HepG2 (cell line): ENCODE results near the gene BCL11B. TPM values are rescaled to one million over a fixed set of nuclear protein-coding genes. Genes with fewer than 3 reads are reported as not detected.
A peak's percentile ranks its signal among the peaks of the same experiment; 100 is the strongest.

Source experiments
- CERS6 ChIP-seq: sonication (generic); formaldehyde crosslinking; IDR thresholded peaks from 2 replicates; pipeline ENCODE4 v1.5.0; 2020; ENCODE audit warnings: missing genetic modification reagents
- E2F1 ChIP-seq: sonication (generic); formaldehyde crosslinking; IDR thresholded peaks from 2 replicates; pipeline ENCODE4 v1.5.0; 2020; ENCODE audit warnings: missing genetic modification reagents
- EHMT2 ChIP-seq: fragments of 200-600 bp; sonication (generic); IDR thresholded peaks from 2 replicates; pipeline ENCODE4 v1.7.0; 2017; ENCODE audit warnings: antibody characterized with exemption, low read depth, low read length, borderline replicate concordance
- FOXJ3 ChIP-seq: sonication (generic); formaldehyde crosslinking; IDR thresholded peaks from 2 replicates; pipeline ENCODE4 v1.4.0; 2020; ENCODE audit warnings: missing genetic modification reagents, mild to moderate bottlenecking, borderline replicate concordance
- HOXA7 ChIP-seq: sonication (generic); formaldehyde crosslinking; IDR thresholded peaks from 2 replicates; pipeline ENCODE4 v1.8.1; 2022; ENCODE audit warnings: mild to moderate bottlenecking, missing genetic modification reagents, moderate library complexity
- MAFK ChIP-seq, 2 experiments: IDR thresholded peaks in 1 of 2; conservative IDR thresholded peaks in 1 of 2; 2 replicates each; pipeline ENCODE4 v1.6.1; 2011; ENCODE audit warnings: improper control_type of control experiment in 2 of 2, low read length in 2 of 2
- NCOA2 ChIP-seq: sonication (generic); formaldehyde crosslinking; IDR thresholded peaks from 2 replicates; pipeline ENCODE4 v1.8.0; 2022; ENCODE audit warnings: inconsistent platforms
- NFAT5 ChIP-seq: sonication (generic); formaldehyde crosslinking; IDR thresholded peaks from 2 replicates; pipeline ENCODE4 v1.4.0; 2020; ENCODE audit warnings: missing genetic modification reagents
- PBX2 ChIP-seq: IDR thresholded peaks from 2 replicates; pipeline ENCODE4 v1.6.1; 2016; ENCODE audit warnings: control low read depth
- RFX1 ChIP-seq: fragments of 450-650 bp; IDR thresholded peaks from 2 replicates; pipeline ENCODE4 v1.6.1; 2017
- SALL1 ChIP-seq: sonication (generic); formaldehyde crosslinking; IDR thresholded peaks from 2 replicates; pipeline ENCODE4 v1.8.0; 2022; ENCODE audit warnings: mild to moderate bottlenecking, missing genetic modification reagents
- SMAD9 ChIP-seq: sonication (generic); formaldehyde crosslinking; IDR thresholded peaks from 2 replicates; pipeline ENCODE4 v1.5.1; 2020; ENCODE audit warnings: mild to moderate bottlenecking, missing genetic modification reagents
- TCF12 ChIP-seq, 2 experiments: fragments of 450-650 bp in 1 of 2; sonication (generic) in 1 of 2; formaldehyde crosslinking in 1 of 2; IDR thresholded peaks; 2 replicates each; pipeline versions ENCODE4 v1.6.1 to v1.8.0; 2017 to 2022; ENCODE audit warnings: antibody characterized with exemption in 1 of 2, mild to moderate bottlenecking in 1 of 2, missing genetic modification reagents in 1 of 2, moderate library complexity in 1 of 2
- TCF7 ChIP-seq: sonication (generic); IDR thresholded peaks from 2 replicates; pipeline ENCODE4 v1.6.1; 2016; ENCODE audit warnings: antibody characterized with exemption, low read depth
- U2AF1 ChIP-seq: fragments of 200-400 bp; formaldehyde crosslinking; optimal IDR thresholded peaks from 2 replicates; pipeline ENCODE3; 2017; ENCODE audit warnings: mild to moderate bottlenecking, low read depth, low read length
- ZNF232 ChIP-seq: sonication (generic); formaldehyde crosslinking; IDR thresholded peaks from 2 replicates; pipeline ENCODE4 v1.4.0; 2020; ENCODE audit warnings: missing genetic modification reagents, borderline replicate concordance
- ZNF556 ChIP-seq: sonication (generic); formaldehyde crosslinking; IDR thresholded peaks from 2 replicates; pipeline ENCODE4 v1.4.0; 2020; ENCODE audit warnings: mild to moderate bottlenecking, missing genetic modification reagents, borderline replicate concordance
- ZNF616 ChIP-seq: sonication (generic); formaldehyde crosslinking; IDR thresholded peaks from 2 replicates; pipeline ENCODE4 v1.5.0; 2020; ENCODE audit warnings: low read depth, mild to moderate bottlenecking, missing genetic modification reagents
- ZNF775 ChIP-seq: sonication (generic); formaldehyde crosslinking; IDR thresholded peaks from 2 replicates; pipeline ENCODE4 v1.4.0; 2020; ENCODE audit warnings: missing genetic modification reagents, mild to moderate bottlenecking, moderate library complexity, borderline replicate concordance
- polyA plus RNA-seq, 8 experiments: library from polyadenylated mRNA; depleted of rRNA in 3 of 8; stranded (reverse) in 7 of 8; unstranded in 1 of 8; fragments of >200 nt; fragmentation: Illumina TruSeq in 4 of 8; extraction: Trizol in 4 of 8; gene quantifications; 2 replicates each; pipeline versions ENCODE4 v1.2.1 to v1.2.3, GENCODE V29; 2011 to 2016; ENCODE audit warnings: low read depth in 4 of 8, missing spikeins in 1 of 8, mixed read lengths in 1 of 8; ENCODE audit not compliant: insufficient read depth in 1 of 8
- total RNA-seq, 5 experiments: library from RNA; depleted of rRNA; stranded (reverse); fragments of >200 nt; fragmentation: Illumina TruSeq; extraction: Trizol; gene quantifications; 2 replicates each; pipeline ENCODE4 v1.2.3, GENCODE V29; 2016; ENCODE audit warnings: low read depth in 1 of 5

Gene BCL11B
- total and polyA plus RNA-seq, 2 of the 13 experiments (the other 11 are each of a cell fraction or from before 2014, with no cell fraction given): not detected

- TF ChIP-seq NFAT5 (CRISPR knock-in tag) (no peak), TCF12 (IDR thresholded peaks at IDR 0.05) (no peak), TCF12 (CRISPR knock-in tag; IDR thresholded peaks at IDR 0.05) (no peak), HOXA7 (CRISPR knock-in tag) (no peak), ZNF232 (CRISPR knock-in tag) (no peak), CERS6 (no peak), NCOA2 (CRISPR knock-in tag) (peak; percentile 79), U2AF1 (no peak), TCF7 (peak; percentile 80), ZNF775 (CRISPR knock-in tag) (no peak), ZNF616 (CRISPR knock-in tag) (no peak), EHMT2 (no peak; the same call in 1 of the 2 replicates), MAFK (conservative IDR thresholded peaks at IDR 0.05 in 1 of 2, IDR thresholded peaks at IDR 0.05 in 1 of 2; ENCODE audit: low read length in 2 of 2) (no peak), PBX2 (CRISPR knock-in tag) (no peak), ZNF556 (CRISPR knock-in tag) (0 out of 2 replicates have a peak, but pooled peaks have one; percentile 10), RFX1 (no peak), E2F1 (CRISPR knock-in tag) (no peak), FOXJ3 (CRISPR knock-in tag) (peak; percentile 44; the same call in 1 of the 2 replicates), SMAD9 (no peak), SALL1 (peak; percentile 89; the same call in 1 of the 2 replicates)
Observed at GRCh38 chr14:99316281-99317163, 44.5 kb upstream of the BCL11B start (continued).
